ENCODE results near the gene RGS6.

The RGS6 gene

DNA sequence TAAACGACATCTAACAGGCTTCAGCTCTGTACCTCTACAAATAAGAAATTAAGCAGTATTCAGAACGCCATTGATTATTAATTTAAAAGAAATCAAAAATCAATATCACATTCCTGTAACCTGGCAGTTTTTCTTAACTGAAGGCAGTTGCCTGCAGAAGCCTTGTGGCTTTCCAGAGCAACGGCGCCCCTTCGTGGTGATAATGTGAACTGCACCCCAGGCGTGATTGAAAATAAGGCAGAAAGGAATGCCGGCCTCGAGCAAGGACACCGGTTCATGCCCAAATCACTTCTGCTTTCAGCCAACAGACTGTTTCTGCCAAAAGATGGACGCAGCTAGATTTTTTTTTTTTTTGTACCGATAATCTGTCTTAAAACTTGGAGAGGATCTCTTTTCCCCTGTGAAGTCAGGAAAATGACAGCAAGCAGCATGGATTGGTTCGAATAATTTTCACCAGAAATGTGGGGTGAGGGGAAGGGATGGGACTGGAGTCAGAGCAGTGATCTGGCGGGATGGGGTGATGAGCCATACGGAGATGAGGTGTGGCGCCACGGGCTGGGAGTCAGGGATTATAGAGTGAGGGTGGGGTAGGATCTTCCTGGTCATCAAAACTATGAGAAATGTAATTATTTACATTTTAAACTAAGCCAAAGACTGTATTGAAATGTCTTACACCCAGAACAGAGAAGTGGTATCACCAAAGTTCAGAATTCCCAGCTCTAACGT, 488.7 kb downstream of the RGS6 start:
- no peak for DNase-seq (ENCODE audit: insufficient read length)
- no peak for TF ChIP-seq TAF1 (IDR thresholded peaks at IDR 0.05; ENCODE audit: borderline replicate concordance, low read depth, low read length)
- no peak for TF ChIP-seq POLR2A (IDR thresholded peaks at IDR 0.05; ENCODE audit: low read depth, low read length)
- no peak for TF ChIP-seq POLR2AphosphoS5 (IDR thresholded peaks at IDR 0.05; ENCODE audit: low read depth, low read length)
- peak; percentile 77 for FAIRE-seq

DNA sequence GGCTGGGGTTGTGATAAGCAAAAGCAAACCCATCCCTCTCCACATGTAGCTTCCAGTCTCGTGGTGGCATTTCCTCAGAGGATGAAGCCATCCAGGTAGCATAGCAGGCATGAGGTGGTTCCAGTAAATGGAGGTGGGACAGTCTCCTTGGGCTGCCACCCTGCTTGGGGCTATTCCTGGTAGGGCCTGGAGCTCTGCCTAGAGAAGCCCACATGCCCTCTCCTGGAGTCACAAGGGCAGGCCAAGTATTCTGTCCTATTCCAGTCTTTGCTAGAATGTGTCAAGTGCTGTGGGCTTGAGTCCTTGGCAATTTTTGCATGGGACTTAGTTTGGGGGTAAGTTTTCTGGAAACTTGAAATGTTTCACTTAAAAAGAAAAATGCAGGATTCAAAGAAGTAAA, 491.7 kb downstream of the RGS6 start:
- TF ChIP-seq TAF1 (IDR thresholded peaks at IDR 0.05; ENCODE audit: borderline replicate concordance, low read depth, low read length) (no peak), POLR2A (IDR thresholded peaks at IDR 0.05; ENCODE audit: low read depth, low read length) (no peak), POLR2AphosphoS5 (IDR thresholded peaks at IDR 0.05; ENCODE audit: low read depth, low read length) (no peak)
- DNase-seq (ENCODE audit: insufficient read length), result no peak
- FAIRE-seq, result no peak

DNA sequence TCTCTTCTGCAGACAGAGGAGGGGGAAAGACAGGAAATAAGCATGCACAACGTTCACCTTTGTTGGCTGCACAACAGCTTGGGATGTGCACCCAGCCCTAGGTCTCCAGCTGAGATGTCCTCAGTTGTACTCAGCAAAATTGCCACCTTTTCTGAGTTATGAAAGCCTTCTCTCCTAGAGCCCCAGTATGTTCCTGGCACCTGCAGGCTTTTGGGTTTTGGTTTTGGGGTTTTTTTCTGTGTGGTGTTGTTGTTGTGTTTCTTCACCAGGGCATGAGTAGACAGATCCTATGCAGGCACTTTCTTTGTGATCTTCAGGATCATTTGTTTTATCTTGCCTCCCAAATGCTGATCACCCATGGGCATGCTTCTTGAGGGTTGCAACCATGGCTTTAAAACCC, 498.2 kb downstream of the RGS6 start:
- FAIRE-seq, result no peak
- no peak for DNase-seq (ENCODE audit: insufficient read length)
- TF ChIP-seq TAF1 (IDR thresholded peaks at IDR 0.05; ENCODE audit: borderline replicate concordance, low read depth, low read length) (no peak), POLR2AphosphoS5 (IDR thresholded peaks at IDR 0.05; ENCODE audit: low read depth, low read length) (no peak), POLR2A (IDR thresholded peaks at IDR 0.05; ENCODE audit: low read depth, low read length) (no peak)

DNA sequence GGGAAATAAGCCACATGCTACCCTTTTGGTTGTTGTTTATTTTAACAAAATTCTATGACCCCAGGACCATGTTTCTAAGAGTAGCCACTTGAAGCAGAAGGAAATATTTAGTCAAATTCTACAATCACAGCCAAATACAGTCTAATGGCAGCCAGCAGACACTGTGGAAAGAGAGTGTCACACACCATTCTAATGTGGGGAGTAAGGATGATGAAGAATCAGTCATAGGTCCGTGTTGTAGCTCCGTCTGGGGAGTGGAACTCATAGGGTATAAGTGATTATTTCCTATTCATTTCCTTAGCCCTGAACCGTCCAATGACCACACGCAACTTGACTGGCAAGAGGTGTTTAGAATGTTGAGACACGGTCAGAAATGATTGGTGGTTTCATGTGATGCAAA, 500.5 kb downstream of the RGS6 start:
- DNase-seq (ENCODE audit: insufficient read length) (no peak), FAIRE-seq (no peak)
- TF ChIP-seq POLR2AphosphoS5 (IDR thresholded peaks at IDR 0.05; ENCODE audit: low read depth, low read length) (no peak), TAF1 (IDR thresholded peaks at IDR 0.05; ENCODE audit: borderline replicate concordance, low read depth, low read length) (no peak), POLR2A (IDR thresholded peaks at IDR 0.05; ENCODE audit: low read depth, low read length) (no peak)

DNA sequence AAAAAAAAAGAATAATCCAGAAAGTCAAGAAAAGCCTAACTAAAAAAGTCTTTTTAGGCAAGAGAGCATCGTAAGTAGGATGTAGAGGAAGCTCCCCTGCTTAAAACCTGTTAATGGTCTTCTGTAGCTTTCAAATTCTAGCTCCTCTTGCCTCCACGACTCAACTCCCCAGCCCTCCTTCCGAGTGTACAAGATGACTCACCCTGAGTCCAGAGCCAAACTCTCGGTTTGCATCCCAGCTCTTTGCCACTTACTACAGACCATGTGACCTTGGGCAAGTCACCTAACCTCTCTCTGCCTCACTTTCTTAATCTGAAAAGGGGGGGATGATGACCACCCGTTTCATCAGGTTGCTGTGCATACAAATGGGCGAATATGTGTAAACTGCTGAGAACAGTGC, 501.3 kb downstream of the RGS6 start:
- no peak for FAIRE-seq
- DNase-seq (ENCODE audit: insufficient read length), result no peak
- no peak for TF ChIP-seq TAF1 (IDR thresholded peaks at IDR 0.05; ENCODE audit: borderline replicate concordance, low read depth, low read length)
- TF ChIP-seq POLR2A (IDR thresholded peaks at IDR 0.05; ENCODE audit: low read depth, low read length), result no peak
- no peak for TF ChIP-seq POLR2AphosphoS5 (IDR thresholded peaks at IDR 0.05; ENCODE audit: low read depth, low read length)

DNA sequence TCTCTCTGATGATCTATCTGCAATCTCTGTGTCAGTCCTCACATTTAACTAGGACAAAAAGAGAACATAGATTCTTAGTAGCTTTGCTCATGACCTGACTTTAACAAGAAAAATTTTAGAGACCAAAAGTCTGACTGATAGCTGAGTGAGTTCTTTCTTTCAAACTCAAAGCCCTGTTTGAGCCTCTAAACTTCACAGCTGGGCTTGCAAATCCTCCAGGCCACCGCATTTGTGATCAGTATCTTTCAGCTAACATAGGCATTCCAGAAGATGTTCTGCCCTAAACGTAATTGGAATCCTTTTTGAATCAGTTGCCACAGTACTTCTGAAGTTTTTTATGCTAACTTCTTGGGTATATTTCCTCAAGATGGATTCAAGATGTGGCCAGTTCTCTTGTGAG, 502.6 kb downstream of the RGS6 start:
- no peak for FAIRE-seq

DNA sequence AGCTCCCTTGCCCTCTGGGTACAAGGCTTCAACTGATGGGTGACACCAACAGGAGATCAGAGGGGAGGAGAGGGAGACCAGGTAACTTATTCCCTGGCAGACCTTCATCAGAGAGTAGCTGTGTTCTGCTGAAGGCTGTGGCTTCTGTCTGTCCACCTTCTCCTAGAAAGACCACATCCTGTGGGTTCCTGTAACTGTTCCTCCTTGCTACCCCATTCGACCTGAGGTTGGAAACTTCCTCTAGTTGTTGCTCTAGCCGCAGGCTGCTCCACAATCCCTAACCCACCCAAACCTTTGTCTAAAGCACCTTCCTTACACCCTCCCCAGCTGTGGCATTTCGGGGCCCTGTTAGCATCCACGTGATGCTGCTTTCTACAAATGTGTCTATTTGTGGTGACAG, 507.5 kb downstream of the RGS6 start:
- FAIRE-seq, result peak; percentile 78
- TF ChIP-seq TAF1 (IDR thresholded peaks at IDR 0.05; ENCODE audit: borderline replicate concordance, low read depth, low read length) (no peak), POLR2AphosphoS5 (IDR thresholded peaks at IDR 0.05; ENCODE audit: low read depth, low read length) (no peak), POLR2A (IDR thresholded peaks at IDR 0.05; ENCODE audit: low read depth, low read length) (no peak)

More for the DNA sequence above, 502.6 kb downstream of the RGS6 start:
- no peak for TF ChIP-seq TAF1 (IDR thresholded peaks at IDR 0.05; ENCODE audit: borderline replicate concordance, low read depth, low read length)
- no peak for DNase-seq (ENCODE audit: insufficient read length)

DNA sequence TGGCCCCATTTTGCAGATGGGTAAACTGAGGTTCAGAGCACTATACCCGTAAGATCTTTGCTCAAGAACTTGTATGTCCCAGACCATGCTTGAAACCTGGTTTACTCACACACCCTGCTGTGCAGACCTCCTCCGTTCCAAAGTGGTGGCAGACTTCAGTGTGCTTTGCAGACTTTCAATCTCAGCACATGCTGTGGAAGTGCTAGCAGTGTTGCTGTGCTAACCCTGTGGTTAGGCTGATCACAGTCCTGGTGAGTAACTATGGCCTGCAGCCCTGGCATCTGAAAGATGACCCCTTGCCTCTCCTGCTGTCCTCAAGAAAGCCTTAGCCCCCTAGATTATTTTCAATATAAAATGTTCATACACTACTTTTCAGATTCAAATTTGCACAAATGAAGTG, 511.0 kb downstream of the RGS6 start:
- TF ChIP-seq TAF1 (IDR thresholded peaks at IDR 0.05; ENCODE audit: borderline replicate concordance, low read depth, low read length) (no peak), POLR2A (IDR thresholded peaks at IDR 0.05; ENCODE audit: low read depth, low read length) (no peak), POLR2AphosphoS5 (IDR thresholded peaks at IDR 0.05; ENCODE audit: low read depth, low read length) (no peak)
- DNase-seq (ENCODE audit: insufficient read length) (no peak), FAIRE-seq (peak; percentile 33)

More for the DNA sequence above, 507.5 kb downstream of the RGS6 start:
- no peak for DNase-seq (ENCODE audit: insufficient read length)

DNA sequence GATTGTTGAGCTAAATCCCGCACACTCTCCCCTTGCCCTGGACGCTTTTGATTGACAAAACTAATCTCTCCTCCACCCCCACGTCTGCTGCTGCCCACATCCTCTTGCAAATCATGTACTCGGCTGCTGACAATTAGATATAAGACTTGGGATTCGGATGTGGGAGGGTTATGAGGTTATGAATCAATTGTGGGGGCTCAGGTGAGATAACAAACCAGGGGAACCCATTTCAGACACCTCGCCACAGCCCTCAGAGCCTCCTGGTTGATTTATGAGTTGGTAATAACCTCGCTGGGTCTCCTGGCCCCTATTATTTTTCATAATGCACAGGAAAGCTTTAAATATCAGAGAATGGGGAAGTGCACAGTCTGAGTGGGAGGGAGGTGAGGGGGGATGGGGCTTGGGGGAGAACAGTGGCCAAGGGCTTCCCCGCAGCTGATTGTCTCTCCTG, 511.8 kb downstream of the RGS6 start:
- FAIRE-seq (no peak), DNase-seq (ENCODE audit: insufficient read length) (no peak)
- no peak for TF ChIP-seq POLR2AphosphoS5 (IDR thresholded peaks at IDR 0.05; ENCODE audit: low read depth, low read length)
- TF ChIP-seq POLR2A (IDR thresholded peaks at IDR 0.05; ENCODE audit: low read depth, low read length), result no peak
- TF ChIP-seq TAF1 (IDR thresholded peaks at IDR 0.05; ENCODE audit: borderline replicate concordance, low read depth, low read length), result no peak

DNA sequence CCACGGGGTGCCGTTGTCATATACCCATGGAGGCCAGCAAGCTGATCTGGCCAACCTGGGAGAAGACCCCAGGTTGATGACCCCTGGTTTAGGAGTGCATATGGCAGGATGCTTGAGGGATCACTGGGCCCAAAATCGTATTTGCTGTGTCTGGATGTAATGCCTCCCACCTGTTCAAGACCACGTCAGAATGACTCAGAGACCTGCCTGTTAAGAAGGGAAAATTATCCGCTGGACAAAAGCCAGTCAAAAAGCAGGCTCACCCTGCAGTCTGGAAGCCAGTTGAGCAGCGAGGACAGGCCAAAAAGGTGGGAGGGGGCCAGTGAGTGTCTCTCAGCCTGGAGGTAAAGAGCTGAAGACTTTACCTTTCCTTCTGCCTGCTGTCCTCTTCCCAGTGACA, 512.5 kb downstream of the RGS6 start:
- FAIRE-seq, result no peak
- no peak for TF ChIP-seq POLR2A (IDR thresholded peaks at IDR 0.05; ENCODE audit: low read depth, low read length)
- no peak for TF ChIP-seq POLR2AphosphoS5 (IDR thresholded peaks at IDR 0.05; ENCODE audit: low read depth, low read length)
- TF ChIP-seq TAF1 (IDR thresholded peaks at IDR 0.05; ENCODE audit: borderline replicate concordance, low read depth, low read length), result no peak
- DNase-seq (ENCODE audit: insufficient read length), result no peak

DNA sequence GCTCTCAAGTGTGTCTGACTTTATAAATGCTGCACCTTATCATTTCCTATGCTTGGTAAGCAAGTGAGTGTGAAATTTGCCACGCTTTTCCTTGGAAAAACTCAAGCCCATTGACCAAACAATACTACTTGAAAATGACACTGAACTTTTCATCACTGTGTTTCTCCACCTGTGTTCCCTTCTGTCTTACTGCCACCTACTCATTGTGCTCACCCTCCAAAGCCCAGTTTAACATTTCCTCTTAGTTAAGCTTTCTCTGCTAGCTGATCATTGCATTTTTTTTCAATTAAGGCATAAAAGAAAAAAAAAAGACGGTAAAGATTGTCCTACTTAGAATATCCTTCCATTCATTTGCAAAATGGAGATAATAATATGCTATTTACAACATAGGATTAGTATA, 516.0 kb downstream of the RGS6 start:
- no peak for TF ChIP-seq POLR2A (IDR thresholded peaks at IDR 0.05; ENCODE audit: low read depth, low read length)
- no peak for TF ChIP-seq POLR2AphosphoS5 (IDR thresholded peaks at IDR 0.05; ENCODE audit: low read depth, low read length)
- no peak for TF ChIP-seq TAF1 (IDR thresholded peaks at IDR 0.05; ENCODE audit: borderline replicate concordance, low read depth, low read length)

DNA sequence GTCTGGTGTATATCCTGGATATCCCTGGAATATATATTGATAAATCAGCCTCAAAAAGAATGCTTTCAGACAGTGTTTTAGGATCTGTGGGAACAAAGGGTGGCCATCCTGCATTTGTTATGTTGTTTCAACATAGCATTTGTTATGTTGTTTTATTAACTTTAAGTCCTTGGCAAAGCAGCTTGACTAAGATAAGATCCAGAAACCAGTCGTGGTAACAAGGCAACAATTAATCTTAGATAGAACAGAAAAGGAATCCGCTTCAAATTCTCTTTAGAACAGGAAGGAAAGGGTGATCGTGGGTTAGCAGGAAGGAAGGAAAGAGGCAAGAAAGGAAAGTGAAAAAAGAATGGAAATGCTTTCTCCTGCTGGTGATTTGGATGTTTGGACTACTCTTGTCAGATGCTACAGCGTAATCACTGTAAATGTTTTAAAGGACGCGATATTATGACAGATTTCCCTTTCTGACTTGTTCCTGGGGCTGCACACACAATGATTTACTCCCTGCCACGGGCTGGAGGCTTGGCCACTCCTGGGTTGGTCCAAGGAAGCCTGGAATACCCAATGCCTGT, 518.3 kb downstream of the RGS6 start:
- no peak for FAIRE-seq

More for the DNA sequence above, 516.0 kb downstream of the RGS6 start:
- DNase-seq (ENCODE audit: insufficient read length), result no peak
- FAIRE-seq, result peak; percentile 5

More for the DNA sequence above, 518.3 kb downstream of the RGS6 start:
- DNase-seq (ENCODE audit: insufficient read length), result no peak
- TF ChIP-seq POLR2A (IDR thresholded peaks at IDR 0.05; ENCODE audit: low read depth, low read length), result no peak
- no peak for TF ChIP-seq TAF1 (IDR thresholded peaks at IDR 0.05; ENCODE audit: borderline replicate concordance, low read depth, low read length)
- no peak for TF ChIP-seq POLR2AphosphoS5 (IDR thresholded peaks at IDR 0.05; ENCODE audit: low read depth, low read length)

All from GM12892 (cell line).